Left kidney (tissue), 8 donors: ENCODE results near the gene FBXO5. TPM values are rescaled to one million over a fixed set of nuclear protein-coding genes. Genes with fewer than 3 reads are reported as not detected.
"Not testable (repeated sequence)": the region's sequence is repeated elsewhere in the genome, so short reads cannot be mapped to it uniquely, and the experiment has no call there.

ENCODE experiments used
- DNase-seq: peaks from one replicate; pipeline ENCODE4 v3.0.0-alpha.2; 2013
- long read RNA-seq, 8 donors: transcript quantifications; one replicate each; lab custom pipeline, GENCODE V29; 2026
- polyA plus RNA-seq: library from polyadenylated mRNA; unstranded; fragments of 120-200 nt; gene quantifications from one replicate; pipeline ENCODE4 v1.2.1, GENCODE V29; 2013; ENCODE audit not compliant: insufficient read length

Gene FBXO5
- polyA plus RNA-seq = 41.3 TPM
- long read RNA-seq, donor 1, transcript FBXO5-202 (5 exons, 2,221 nt) = major isoform, 7 of 20 reads
- long read RNA-seq, donor 1, partial matches to known transcripts = 5 of 20 reads
- long read RNA-seq, donor 1, other reads (novel, unspliced or antisense) = 0 of 20 reads
- long read RNA-seq, donor 2, transcript FBXO5-202 (5 exons, 2,221 nt) = major isoform, 5 of 8 reads
- long read RNA-seq, donor 2, partial matches to known transcripts = 0 of 8 reads
- long read RNA-seq, donor 2, other reads (novel, unspliced or antisense) = 0 of 8 reads
- long read RNA-seq, donor 3, partial matches to known transcripts = 0 of 5 reads
- long read RNA-seq, donor 3, other reads (novel, unspliced or antisense) = 0 of 5 reads
- long read RNA-seq, donor 4, partial matches to known transcripts = 0 of 1 reads
- long read RNA-seq, donor 4, other reads (novel, unspliced or antisense) = 0 of 1 reads
- long read RNA-seq, donor 5, transcript FBXO5-202 (5 exons, 2,221 nt) = minor isoform, 7 of 24 reads
- long read RNA-seq, donor 5, transcript FBXO5-201 (5 exons, 2,037 nt) = major isoform, 10 of 24 reads
- long read RNA-seq, donor 5, partial matches to known transcripts = 6 of 24 reads
- long read RNA-seq, donor 5, other reads (novel, unspliced or antisense) = 0 of 24 reads
- long read RNA-seq, donor 6, transcript FBXO5-201 (5 exons, 2,037 nt) = major isoform, 8 of 15 reads
- long read RNA-seq, donor 6, partial matches to known transcripts = 6 of 15 reads
- long read RNA-seq, donor 6, other reads (novel, unspliced or antisense) = 0 of 15 reads
- long read RNA-seq, donor 7, transcript FBXO5-202 (5 exons, 2,221 nt) = minor isoform, 5 of 23 reads
- long read RNA-seq, donor 7, transcript FBXO5-201 (5 exons, 2,037 nt) = major isoform, 6 of 23 reads
- long read RNA-seq, donor 7, partial matches to known transcripts = 10 of 23 reads
- long read RNA-seq, donor 7, other reads (novel, unspliced or antisense) = 0 of 23 reads
- long read RNA-seq, donor 8, partial matches to known transcripts = 0 of 4 reads
- long read RNA-seq, donor 8, other reads (novel, unspliced or antisense) = 0 of 4 reads

- peak; percentile 96 for DNase-seq
Observed at GRCh38 chr6:152982904-152983636, at the start of gene FBXO5. TSS of gene FBXO5 (minus strand) at chr6:152983041. CDS start at chr6:152982959, 82 bp downstream.

- DNase-seq = peak; percentile 38
Observed at GRCh38 chr6:153032255-153032882, 49.5 kb upstream of the FBXO5 start.

- no peak for DNase-seq
Observed at GRCh38 chr6:153031335-153031955, 48.6 kb upstream of the FBXO5 start.

- no peak for DNase-seq
Observed at GRCh38 chr6:153028963-153029362, 46.1 kb upstream of the FBXO5 start.

- no peak for DNase-seq
Observed at GRCh38 chr6:153028286-153028685, 45.4 kb upstream of the FBXO5 start.

- no peak for DNase-seq
Observed at GRCh38 chr6:153027480-153027879, 44.6 kb upstream of the FBXO5 start.

- no peak for DNase-seq
Observed at GRCh38 chr6:153024709-153025017, 41.8 kb upstream of the FBXO5 start.

- peak; percentile 40 for DNase-seq
Observed at GRCh38 chr6:153023977-153024708, 41.3 kb upstream of the FBXO5 start.

GRCh38 chr6:153018355-153018754 is 35.5 kb upstream of the FBXO5 start:
- DNase-seq = no peak

- no peak for DNase-seq
Observed at GRCh38 chr6:153016846-153017245, 34.0 kb upstream of the FBXO5 start.

- no peak for DNase-seq
Observed at GRCh38 chr6:153015094-153015640, 32.3 kb upstream of the FBXO5 start.

- DNase-seq = no peak
Observed at GRCh38 chr6:153013438-153013837, 30.6 kb upstream of the FBXO5 start.

GRCh38 chr6:153012856-153013255 is 30.0 kb upstream of the FBXO5 start:
- DNase-seq = no peak

- DNase-seq = no peak
Observed at GRCh38 chr6:153003366-153003690, 20.5 kb upstream of the FBXO5 start.

- DNase-seq = peak; percentile 95
Observed at GRCh38 chr6:153002613-153003365, 19.9 kb upstream of the FBXO5 start, which contains the start of gene MTRF1L. TSS of gene MTRF1L (minus strand) at chr6:153002709. CDS start at chr6:153002685, 24 bp downstream.

GRCh38 chr6:153001767-153002612 is 19.1 kb upstream of the FBXO5 start:
- DNase-seq = no peak

- DNase-seq = not testable (repeated sequence)
Observed at GRCh38 chr6:153000790-153001189, 17.9 kb upstream of the FBXO5 start.

- no peak for DNase-seq
Observed at GRCh38 chr6:153000243-153000642, 17.4 kb upstream of the FBXO5 start.
